Activated CD4-positive, alpha-beta T cell treated with anti-CD3 and anti-CD28 coated beads for 48 hours (primary cell): Measurements from ENCODE around the gene ATP1B2.
A peak's percentile ranks its signal among the peaks of the same experiment; 100 is the strongest.

Source experiments
- DNase-seq: peaks from one replicate; pipeline ENCODE4 v3.0.0-alpha.2; 2020

The ATP1B2 gene

GRCh38 chr17:7686222-7687071, 35.7 kb downstream of the ATP1B2 start:
- peak; percentile 84 for DNase-seq

- DNase-seq: peak; percentile 92
These were observed 36.6 kb downstream of the ATP1B2 start, which contains the start of gene TP53 for GRCh38 chr17:7687072-7687907. TSS of gene TP53 (minus strand) at chr17:7687490. CDS start at chr17:7676594, 10,896 bp downstream.

GRCh38 chr17:7687908-7688807, 37.4 kb downstream of the ATP1B2 start, which contains the start of gene WRAP53:
TSS of gene WRAP53 (plus strand) at chr17:7688477. CDS start at chr17:7688649, 172 bp downstream.
- DNase-seq: peak; percentile 97

GRCh38 chr17:7688808-7689316, 38.1 kb downstream of the ATP1B2 start:
- no peak for DNase-seq

- no peak for DNase-seq
These were observed 44.9 kb downstream of the ATP1B2 start for GRCh38 chr17:7695586-7695985.

- DNase-seq: no peak
These were observed 47.3 kb downstream of the ATP1B2 start for GRCh38 chr17:7697828-7698588.

GRCh38 chr17:7700510-7700909, 49.8 kb downstream of the ATP1B2 start:
- DNase-seq: no peak

- no peak for DNase-seq
These were observed 51.0 kb downstream of the ATP1B2 start for GRCh38 chr17:7701681-7702080.

GRCh38 chr17:7702776-7703175, 52.0 kb downstream of the ATP1B2 start:
- DNase-seq: no peak

GRCh38 chr17:7703584-7704479, 53.1 kb downstream of the ATP1B2 start:
- DNase-seq: peak; percentile 35

GRCh38 chr17:7704601-7705268, 54.0 kb downstream of the ATP1B2 start, which contains the start of gene EFNB3:
TSS of gene EFNB3 (plus strand) at chr17:7705202. CDS start at chr17:7705599, 397 bp downstream.
- DNase-seq: no peak

GRCh38 chr17:7705269-7706255, 54.8 kb downstream of the ATP1B2 start:
- DNase-seq: no peak

- no peak for DNase-seq
These were observed 56.1 kb downstream of the ATP1B2 start for GRCh38 chr17:7706631-7707354.
